NCI-H82 treated with DMSO at 0.1 percent for 48 hours (cell line): ENCODE measurements around the gene KCTD17.

Experiments
- DNase-seq: peaks from one replicate; lab custom pipeline; 2025; ENCODE audit not compliant: unreplicated experiment; lab: John Stamatoyannopoulos, UW

The KCTD17 gene

DNA sequence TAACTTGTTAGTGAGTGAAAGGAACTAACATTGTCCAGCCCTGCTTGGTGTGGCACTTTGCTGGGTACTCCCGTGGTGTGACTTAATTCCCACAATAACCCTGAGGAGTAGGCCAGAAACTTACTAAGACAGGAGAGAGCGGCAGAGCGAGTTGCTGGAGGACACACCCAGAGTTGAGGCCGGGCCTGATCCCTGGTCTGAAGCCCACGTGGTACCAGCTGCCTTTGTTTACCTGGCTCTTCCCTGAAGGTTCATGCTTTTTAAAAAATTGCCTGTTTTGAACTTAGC lies 31.4 kb upstream of the KCTD17 start:
- no peak for DNase-seq

DNA sequence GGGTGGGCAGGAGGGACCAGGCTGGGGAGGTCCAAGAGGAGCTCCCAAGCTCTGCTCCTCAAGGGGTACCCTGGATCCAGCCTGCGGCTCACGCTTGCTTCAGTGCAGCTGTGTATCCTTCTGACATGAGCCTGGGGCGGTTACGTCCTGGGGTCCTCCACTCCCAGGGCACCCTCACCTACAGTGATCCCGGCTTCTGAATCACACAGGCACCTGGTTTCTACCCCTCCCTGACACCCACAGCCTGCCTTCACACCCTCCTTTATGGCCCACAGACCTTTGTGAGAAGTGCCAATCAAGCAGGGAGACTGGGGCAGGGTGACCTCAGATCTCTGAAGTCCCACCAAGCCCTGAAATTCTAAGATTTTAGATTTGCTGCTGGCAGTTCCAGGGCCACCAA lies 30.5 kb upstream of the KCTD17 start:
- no peak for DNase-seq

DNA sequence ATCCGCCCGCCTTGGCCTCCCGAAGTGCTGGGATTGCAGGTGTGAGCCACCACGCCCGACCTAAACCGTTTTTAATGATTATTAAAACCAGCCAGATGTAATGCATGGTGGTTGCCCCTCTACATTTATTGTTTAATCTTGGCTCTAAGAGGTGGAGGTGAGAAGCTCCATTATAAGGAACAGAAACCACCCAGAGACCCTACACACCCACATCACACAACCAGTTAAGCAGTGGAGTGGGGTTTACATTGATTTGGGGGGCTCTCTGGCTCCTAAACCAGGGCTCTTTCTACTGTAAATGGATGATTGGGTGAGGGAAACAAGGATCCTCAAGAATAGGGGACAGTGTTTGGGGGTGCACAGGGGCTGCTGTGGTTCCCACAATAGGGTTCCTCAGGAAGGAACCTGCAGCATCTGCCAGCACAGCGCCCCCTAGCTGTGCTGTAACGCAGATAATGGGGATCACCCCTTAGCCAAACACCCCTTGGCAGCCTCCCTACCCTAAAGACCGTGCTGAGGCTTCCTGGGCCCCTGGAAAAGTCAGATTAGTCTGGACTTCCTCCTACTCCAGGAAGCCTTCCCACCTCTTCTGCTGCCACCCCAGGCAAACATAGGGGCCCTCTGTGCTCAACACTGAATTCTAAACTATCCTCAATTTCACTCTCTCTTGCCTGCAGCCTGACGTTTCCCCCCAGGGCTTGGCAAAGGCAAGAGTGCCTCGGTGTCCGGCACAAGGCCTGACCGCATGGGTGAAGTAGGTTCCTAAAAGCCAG lies 29.6 kb upstream of the KCTD17 start:
- no peak for DNase-seq

DNA sequence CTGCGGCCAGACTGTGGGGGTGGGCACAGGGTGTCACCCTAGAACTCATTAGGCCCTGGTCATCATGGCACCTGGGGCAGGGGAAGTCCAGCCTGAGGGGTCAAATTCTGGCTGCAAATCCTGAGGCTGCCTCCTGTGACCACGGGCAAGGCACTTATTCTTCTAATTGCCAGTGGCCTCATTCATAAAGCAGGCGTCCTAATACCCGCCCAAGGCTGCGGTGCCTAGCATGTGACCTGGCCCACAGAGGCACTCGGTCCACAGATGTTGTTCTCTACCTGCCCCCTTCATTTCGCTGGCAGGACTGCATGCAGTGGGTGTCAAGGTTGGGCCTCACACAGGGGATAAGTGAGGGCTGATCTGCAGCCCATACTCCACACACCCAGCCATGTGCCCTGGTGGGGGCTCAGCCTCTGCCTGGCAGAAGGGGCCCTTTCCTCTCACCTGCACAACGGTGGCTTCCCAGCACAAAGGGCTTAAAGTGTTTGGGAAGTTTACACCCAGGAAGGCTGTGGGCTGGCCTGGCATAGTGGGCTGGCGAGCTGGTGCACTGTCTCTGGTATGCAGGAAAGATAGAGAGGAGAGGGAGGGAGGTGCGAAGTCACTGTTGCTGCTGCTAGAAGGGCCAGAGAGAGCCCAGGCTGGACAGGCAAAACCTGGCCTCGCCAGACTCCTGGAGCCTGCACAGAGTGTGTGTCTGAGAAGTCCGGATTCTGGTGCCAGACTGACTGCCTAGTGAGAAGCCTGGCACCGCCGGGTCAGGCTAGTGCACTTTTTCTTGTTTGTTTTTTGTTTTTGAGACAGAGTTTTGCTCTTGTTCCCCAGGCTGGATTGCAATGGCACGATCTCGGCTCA lies 28.8 kb upstream of the KCTD17 start:
- no peak for DNase-seq

DNA sequence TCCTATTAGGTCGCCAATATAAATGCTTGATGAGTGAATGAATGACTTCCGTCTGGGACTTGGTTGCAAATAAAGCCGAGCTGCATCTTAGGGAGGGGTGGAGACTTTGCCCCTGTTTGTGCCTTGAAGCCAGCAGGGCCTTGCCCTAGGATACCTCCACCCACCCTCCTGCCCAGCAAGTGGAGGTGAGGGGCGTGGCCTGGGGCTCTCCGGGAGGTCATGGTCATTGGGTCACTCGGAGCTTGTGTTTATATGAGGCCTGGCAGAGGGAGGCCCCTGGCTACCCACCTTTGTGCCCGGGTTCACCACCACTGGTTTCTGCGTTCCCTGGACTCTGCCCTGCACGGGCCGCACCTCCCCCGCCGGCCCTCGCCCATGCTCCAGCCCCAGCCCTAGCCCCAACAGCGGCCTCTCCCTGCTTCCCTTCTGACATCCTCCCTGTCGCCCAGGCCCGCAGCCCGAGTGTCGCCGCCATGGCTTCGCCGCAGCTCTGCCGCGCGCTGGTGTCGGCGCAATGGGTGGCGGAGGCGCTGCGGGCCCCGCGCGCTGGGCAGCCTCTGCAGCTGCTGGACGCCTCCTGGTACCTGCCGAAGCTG lies 27.7 kb upstream of the KCTD17 start:
- no peak for DNase-seq

DNA sequence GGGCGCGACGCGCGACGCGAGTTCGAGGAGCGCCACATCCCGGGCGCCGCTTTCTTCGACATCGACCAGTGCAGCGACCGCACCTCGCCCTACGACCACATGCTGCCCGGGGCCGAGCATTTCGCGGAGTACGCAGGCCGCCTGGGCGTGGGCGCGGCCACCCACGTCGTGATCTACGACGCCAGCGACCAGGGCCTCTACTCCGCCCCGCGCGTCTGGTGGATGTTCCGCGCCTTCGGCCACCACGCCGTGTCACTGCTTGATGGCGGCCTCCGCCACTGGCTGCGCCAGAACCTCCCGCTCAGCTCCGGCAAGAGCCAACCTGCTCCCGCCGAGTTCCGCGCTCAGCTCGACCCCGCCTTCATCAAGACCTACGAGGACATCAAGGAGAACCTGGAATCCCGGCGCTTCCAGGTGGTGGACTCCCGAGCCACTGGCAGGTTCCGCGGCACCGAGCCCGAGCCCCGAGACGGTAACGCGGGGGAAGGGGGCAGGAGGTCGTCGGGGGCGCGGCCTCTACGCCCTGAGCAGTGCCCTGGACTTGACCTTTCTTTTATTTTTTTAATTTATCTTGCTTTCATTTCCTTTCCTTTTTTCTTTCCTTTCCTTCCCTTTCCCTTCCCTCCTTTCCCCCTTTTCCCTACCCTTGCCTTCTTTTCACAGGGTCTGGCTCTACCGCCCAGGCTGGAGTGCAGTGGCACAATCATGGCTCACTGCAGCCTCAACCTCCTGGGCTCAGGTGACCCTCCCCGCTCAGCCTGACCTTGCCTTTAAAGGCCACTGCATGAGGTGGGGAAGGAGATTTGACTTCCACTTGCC lies 27.0 kb upstream of the KCTD17 start:
- DNase-seq: no peak

DNA sequence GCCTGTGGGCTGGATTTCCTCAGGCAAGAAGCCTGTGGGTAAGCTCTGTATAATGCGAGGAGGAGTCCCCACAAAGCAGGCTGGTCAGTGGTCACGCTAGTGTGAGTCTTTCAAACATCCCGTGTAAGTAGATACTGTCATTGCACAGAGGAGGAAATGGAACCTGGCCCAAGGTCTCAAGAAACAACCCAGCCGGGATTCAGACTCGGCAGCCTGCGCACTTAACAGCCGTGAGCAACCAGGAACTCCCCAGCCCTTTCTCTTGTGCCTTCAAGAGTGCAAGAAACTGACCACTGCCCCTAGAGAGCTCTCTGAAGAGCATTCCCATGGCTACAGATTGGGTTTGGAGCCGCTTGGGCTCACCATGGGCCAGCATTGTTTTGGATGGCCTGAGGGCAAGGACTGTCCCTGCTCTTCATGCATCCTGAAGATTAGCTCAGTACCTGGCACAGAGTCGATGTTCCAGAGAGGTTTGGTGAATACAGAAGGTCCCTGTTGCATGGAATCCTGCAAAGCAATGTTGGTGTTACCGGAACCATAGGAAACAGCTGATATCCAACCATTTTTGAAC lies 26.0 kb upstream of the KCTD17 start:
- no peak for DNase-seq

DNA sequence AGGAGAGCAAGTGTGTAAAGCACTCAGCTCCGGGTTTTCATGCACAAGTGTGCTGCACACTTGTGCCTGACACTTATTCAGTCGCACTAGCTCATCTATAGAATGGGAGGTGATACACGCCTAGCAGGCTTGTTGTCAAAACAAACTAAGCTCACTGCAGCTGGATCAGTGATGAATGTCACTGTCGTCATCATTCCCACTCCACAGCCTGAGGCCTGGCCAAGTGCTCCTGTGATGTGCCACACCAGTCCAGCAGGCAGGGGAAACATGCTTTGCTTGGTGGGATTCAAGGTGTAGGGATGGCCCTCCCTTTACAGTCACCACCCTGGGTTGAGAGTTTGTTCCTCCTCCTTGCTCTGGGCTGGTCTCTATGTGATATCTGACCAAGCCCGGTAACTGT lies 25.2 kb upstream of the KCTD17 start:
- no peak for DNase-seq

DNA sequence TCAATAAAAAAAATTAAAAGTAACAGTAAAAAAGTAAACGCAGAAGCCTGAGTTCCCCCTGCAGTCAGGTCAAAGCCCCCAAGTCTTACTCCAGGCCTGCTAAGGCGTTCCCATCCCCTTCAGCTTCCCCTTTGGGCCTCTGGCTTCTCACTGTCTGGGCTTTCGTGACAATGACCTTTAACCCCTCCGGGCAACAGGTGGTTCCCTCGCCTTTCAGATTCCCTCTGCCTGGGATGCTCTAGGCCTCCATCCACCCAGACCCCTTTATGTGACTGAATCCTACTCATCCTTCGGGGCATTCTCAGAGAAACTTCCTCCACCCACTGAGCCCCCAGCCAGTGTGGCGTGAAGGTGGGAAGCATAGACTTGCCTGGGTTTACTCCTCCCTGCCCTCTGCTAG lies 24.0 kb upstream of the KCTD17 start:
- no peak for DNase-seq

DNA sequence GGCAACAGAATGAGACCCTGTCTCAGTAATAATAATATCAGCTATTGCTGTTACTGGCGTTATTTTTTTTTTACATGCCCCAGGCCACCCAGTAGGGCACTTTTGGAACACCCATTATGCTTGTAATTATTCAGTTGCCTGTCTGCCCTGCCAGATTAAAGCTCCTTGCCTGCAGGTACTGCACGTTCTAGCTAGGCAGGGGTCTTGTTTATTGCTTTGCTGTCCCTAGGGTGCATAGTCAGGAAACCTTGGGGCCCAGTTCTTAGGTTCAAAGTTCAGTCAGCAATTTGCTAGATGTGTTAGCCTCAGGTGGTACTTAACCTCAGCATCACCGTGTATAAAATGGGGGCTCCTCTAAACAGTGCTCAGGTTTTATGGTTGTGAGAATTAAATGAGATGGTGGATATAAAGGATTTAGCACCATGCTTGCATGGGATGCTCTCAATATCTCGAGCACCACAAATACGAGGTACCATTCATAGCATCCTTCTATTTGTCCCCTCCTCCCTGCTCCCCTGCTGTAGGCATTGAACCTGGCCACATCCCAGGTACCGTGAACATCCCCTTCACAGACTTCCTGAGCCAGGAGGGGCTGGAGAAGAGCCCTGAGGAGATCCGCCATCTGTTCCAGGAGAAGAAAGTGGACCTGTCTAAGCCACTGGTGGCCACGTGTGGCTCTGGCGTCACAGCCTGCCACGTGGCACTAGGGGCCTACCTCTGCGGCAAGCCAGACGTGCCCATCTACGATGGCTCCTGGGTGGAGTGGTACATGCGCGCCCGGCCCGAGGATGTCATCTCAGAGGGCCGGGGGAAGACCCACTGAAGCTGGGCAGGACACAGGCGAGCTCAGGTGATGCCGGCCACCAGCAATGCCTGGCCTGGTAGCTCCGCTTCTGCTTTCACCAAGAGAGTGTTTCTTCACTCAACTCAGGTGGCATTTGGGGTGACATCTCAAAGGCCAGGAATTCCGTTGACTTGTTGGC lies 22.6 kb upstream of the KCTD17 start:
- DNase-seq: no peak

DNA sequence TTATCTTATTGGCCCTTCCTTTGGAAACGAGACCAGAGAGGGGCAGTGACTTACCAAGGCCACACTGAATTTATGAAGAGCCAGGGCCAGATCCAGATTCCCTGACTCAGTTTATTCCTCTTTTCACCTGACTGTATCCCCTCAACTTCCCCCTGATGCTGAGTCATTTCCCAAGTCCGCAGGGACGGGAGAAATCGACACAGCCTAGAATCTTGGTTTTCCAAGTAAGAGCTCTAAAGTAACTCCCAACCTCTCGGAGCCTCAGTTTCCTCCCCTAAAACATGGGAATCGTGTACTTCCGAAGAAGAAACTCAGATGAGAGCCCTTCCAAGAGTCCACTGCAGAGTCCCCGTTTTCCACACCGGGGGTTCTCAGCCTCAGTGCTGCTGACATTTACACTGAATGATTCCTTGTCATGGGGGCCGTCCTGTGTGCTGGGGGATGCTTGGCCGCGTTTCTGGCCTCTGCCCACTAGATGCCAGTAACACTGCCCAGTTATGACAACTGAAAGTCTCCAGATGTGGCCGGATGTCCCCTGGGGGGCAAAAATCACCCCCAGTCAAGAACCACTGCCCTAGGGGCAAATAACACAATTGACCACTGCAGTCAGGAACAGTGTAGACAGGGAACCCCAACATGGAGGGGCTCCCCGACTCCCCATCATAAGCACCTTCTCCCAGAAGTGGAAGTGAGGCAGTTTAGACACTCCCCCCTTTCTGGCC lies 20.8 kb upstream of the KCTD17 start:
- no peak for DNase-seq

DNA sequence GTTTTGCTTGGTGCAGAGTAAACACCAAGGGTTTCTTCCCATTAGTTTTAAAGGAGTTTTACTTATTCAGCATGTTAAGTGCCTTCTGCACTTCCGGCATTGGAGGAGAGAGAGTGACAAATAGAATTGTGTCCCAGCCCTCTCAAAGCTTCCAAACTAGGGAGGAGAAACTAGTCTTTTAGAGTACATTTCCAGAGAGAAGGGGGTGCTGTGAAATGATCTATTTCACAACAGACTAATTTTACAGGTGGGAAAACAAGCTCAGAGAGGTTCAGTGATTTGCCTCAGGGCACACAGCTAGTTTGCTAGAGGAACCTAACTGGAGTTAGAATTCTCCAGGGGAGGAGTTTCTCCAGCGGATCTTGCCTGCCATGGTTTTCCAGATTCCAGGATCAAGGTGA lies 19.4 kb upstream of the KCTD17 start:
- no peak for DNase-seq

DNA sequence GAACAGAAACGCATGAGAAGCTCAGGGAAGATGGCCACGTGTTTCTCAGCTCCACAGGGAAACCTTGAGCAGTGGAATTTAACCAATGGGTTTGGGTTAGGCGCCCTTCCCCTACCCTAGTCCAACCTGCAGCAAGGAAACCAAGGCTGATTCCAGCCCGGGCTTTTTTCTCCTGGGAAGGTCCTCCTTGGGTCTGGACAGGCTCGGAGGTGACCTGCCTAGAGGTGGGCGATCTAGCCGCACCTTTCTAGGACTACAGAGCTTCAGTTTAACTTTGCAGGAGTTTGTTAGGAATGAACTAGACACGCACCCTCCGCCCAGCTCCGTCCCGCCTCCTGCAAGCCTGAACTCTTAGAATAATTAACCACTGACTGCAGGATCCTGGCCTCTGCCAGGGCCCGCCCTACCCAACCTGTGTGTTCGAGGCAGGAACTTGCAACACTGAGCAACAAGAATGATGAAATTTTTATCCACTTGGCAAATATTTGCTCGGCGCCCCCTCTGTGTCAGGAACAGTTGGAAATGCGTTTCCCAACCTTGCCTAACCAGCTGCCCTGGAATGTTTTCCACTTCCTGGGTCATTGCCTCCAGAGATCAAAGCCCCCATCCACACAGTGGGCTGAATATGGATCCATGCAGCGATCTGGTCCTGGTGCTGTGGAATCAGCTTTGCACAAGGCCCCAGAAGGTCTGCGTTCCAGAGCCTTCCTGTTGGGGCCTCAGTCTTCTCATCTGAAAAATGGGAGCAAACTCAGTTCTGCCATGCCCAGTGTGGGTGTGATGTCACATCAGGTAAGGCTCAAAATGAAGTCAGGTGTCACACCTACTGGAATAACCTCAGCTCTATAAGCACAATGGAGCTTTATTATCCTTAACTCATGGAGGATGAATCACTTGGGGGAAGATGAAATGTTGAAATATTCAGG lies 18.7 kb upstream of the KCTD17 start:
- DNase-seq: no peak

DNA sequence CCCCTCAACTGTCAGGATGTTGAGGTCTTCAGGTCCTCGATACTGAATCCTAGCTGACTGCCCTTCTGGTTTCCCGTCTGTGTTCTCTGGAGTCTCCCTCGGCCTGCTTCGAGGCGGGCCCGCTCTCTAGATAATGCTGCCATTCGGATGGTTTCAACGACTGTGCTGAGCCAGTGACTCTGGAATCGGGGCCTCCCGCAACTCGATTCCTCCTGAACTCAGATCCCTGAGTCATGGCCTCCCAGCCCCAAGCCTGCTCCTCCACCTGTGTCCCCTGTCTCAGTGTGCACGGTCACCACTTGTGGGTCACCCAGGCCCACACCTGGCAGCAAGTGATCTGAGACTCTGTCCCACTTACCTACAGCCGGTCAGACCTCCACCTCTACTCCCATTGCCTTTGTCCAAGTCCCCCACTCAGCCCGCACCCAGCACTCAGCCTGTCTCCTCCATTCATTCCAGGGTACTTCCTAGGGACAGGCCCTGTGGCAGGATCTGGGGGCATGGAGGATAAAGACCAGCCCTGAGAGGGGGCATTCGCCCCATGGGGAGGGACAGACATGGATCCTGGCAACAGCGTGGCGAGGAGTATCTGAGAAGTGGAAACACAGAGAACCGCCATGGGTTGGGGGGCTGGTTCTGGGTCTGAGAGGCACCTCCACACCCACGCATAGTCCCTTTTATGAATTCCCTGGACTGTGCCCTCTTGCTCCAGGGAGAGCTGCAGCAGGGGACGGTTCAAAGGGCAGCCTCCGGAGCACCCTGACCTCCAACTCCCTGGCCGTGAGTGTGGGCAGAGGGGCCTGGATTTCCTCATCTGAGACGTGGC lies 17.7 kb upstream of the KCTD17 start:
- no peak for DNase-seq

DNA sequence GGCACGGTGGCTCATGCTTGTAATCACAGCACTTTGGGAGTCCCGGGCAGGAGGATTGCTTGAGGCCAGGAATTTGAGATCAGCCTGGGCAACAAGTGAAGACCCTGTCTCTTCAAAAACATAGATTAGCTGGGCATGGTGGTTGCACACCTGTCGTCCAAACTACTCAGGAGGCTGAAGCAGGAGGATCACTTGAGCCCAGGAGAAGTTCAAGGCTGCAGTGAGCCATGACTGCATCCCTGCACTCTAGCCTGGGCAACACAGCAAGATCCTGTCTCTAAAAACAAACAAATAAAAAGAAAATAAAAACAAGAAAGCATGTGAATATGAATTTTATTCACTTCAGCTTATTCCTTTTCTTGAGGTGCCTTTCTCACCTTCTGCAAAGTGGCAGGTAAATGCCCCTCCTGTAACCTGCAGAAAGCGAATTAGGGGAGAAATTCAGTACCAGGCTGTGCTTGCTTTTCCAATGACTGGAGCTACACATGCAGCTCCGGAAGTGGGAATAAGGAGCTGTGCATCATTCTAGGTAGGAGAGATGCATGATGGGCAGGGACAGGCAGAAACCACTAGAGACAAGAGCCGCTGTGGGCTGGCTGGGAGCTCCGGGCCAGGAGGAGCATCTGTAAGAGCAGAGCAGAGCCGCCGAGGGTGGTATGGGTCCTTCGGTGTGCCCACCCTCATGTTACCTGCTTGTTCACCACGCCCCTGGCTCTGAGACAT lies 14.7 kb upstream of the KCTD17 start:
- no peak for DNase-seq

DNA sequence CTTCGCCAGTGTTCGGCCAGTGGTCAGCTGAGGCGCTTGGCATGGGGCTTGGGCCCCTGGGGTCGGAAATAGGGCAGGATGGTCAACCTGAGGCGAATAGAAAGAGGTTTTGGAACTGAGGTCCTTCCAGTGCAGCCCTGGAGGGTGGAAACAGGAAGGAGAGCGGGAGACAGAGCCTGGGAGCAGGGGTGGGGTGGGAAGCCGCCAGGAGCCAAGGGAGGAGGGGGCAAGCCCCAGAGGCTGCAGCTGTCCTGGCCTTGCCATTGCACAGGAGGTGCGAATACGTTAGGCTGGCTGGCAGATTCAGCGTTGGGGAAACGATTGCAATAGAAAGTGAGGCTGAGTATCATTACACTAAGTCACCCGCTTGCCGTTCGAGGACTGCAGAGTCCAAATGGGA lies 13.9 kb upstream of the KCTD17 start:
- no peak for DNase-seq

DNA sequence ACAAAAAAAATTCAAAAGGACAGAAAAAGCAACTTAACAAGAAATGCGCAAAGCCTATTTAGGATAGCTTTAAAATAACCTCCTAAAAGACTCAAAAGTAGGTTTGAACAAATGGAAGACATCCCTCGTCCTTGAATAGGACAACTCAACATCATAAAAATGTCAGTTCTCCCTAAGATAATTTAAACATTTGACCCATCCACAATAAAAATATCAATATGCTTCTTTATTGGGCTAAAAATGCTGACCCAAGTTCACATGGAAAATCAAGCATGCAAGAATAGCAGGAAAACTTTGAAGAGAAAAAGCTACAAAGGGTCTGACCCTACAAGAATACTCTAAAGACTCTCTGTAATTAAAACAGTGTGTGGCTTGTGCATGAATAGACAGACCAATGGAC lies 12.1 kb upstream of the KCTD17 start:
- no peak for DNase-seq
